ENCODE results near the gene TSPAN7. TPM values are rescaled to one million over a fixed set of nuclear protein-coding genes. Genes with fewer than 3 reads are reported as not detected.

The TSPAN7 gene
- total and polyA plus RNA-seq, 10 donors: 7.2 to 158 (median 58.5) TPM

DNA sequence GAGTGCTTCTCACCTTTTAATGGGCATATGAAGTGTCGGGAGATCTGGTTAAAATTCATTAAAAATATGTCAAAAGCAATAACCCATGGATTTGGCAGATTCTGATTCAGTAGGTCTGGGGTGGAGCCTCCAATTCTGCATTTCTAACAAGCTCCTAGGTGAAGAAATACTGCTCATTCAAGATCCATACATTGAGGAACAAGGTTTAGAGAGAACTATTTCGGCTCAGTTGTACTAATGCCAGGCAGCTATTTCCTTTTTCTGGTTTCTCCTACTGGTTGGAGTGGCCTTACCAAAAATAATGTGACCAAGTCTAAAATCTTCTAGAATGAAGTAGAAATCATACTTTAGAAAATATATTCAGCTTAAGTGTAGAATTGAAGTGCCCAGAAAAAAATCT lies 117.5 kb downstream of the TSPAN7 start:
- intact Hi-C loops (cut with DNase I; ENCODE audit: low total_unique reads): no loop called here

DNA sequence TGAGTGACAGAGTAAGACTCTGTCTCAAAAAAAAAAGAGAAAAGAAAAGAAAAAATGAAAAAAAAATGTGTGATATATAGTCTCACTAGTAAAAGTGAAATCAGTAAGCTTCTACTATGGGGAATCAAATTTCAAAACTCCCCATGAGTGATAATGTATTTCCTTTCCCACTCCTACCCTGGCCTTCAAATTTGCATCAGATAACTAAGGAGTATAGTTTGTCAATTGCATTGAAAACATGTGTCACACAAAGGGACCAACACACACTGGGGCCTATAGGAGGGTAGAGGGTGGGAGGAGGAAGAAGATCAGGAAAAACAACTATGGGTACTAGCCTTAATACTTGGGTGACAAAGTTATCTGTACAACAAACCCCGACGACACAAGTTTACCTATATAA lies 118.4 kb downstream of the TSPAN7 start:
- Histone ChIP-seq H3K4me3 (no peak overlapping the region), H3K36me3 (no peaks in the 10 kb centered on the region), H3K27ac (no peak overlapping the region), H3K27me3 (replicated peaks in 1 of 7) (peaks cover 0 to 21% (median 0%) of the 10 kb centered on the region in 7 donors), H3K4me1 (no peaks in the 10 kb centered on the region), H3K9me3 (no peaks in the 10 kb centered on the region)
- 85 to 97% (median 85%) methylated on average over 2 of the region's 2 CpGs for WGBS, 5 donors
- TF ChIP-seq POLR2A (IDR thresholded peaks at IDR 0.05) (no peak), POLR2AphosphoS5 (IDR thresholded peaks at IDR 0.05) (no peak)
- TF ChIP-seq, protein P1, sequence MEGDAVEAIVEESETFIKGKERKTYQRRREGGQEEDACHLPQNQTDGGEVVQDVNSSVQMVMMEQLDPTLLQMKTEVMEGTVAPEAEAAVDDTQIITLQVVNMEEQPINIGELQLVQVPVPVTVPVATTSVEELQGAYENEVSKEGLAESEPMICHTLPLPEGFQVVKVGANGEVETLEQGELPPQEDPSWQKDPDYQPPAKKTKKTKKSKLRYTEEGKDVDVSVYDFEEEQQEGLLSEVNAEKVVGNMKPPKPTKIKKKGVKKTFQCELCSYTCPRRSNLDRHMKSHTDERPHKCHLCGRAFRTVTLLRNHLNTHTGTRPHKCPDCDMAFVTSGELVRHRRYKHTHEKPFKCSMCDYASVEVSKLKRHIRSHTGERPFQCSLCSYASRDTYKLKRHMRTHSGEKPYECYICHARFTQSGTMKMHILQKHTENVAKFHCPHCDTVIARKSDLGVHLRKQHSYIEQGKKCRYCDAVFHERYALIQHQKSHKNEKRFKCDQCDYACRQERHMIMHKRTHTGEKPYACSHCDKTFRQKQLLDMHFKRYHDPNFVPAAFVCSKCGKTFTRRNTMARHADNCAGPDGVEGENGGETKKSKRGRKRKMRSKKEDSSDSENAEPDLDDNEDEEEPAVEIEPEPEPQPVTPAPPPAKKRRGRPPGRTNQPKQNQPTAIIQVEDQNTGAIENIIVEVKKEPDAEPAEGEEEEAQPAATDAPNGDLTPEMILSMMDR (IDR thresholded peaks at IDR 0.05 in 8 of 11, conservative IDR thresholded peaks at IDR 0.05 in 3 of 11): no peak
- intact Hi-C loops (cut with DNase I; ENCODE audit: low total_unique reads): no loop called here
- DNase-seq: no peak

More for the DNA sequence above, 117.5 kb downstream of the TSPAN7 start:
- no peaks in the 10 kb centered on the region for H3K4me1 ChIP-seq
- H3K27me3 ChIP-seq (replicated peaks in 1 of 7): peaks cover 0 to 21% (median 0%) of the 10 kb centered on the region in 7 donors
- TF ChIP-seq POLR2AphosphoS5 (IDR thresholded peaks at IDR 0.05): no peak
- TF ChIP-seq, protein P1 (IDR thresholded peaks at IDR 0.05 in 8 of 11, conservative IDR thresholded peaks at IDR 0.05 in 3 of 11): no peak
- TF ChIP-seq POLR2A (IDR thresholded peaks at IDR 0.05): no peak
- no peak overlapping the region for H3K27ac ChIP-seq
- DNase-seq: no peak
- H3K9me3 ChIP-seq: no peaks in the 10 kb centered on the region
- no peak overlapping the region for H3K4me3 ChIP-seq
- WGBS, 5 donors: 54 to 78% (median 65%) methylated on average over 2 of the region's 2 CpGs
- H3K36me3 ChIP-seq: no peaks in the 10 kb centered on the region

DNA sequence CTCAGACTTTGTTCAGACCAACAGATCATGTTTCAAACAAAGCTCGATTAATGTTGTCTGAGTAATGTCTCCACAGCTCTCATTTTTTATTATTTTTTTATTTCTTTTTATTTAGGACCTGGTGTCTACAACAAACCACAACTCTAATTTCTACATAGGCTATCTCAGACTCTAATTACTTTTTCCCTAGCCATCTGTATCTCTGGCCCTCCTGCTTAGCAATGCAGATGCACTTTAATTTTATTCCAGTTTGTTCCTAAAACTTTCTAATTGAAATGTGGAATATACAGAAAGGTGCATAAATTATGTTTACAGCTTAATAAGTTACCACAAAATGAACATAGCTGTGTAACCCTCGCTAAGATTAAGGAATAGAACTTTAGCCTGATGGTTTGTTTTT lies 120.8 kb downstream of the TSPAN7 start:
- intact Hi-C loops (cut with DNase I; ENCODE audit: low total_unique reads): no loop called here
- TF ChIP-seq POLR2AphosphoS5 (IDR thresholded peaks at IDR 0.05) (no peak), POLR2A (IDR thresholded peaks at IDR 0.05) (no peak)
- TF ChIP-seq, protein P1 (IDR thresholded peaks at IDR 0.05 in 8 of 11, conservative IDR thresholded peaks at IDR 0.05 in 3 of 11): no peak
- WGBS, 5 donors: 56 to 90% (median 79%) methylated on average over 2 of the region's 2 CpGs

DNA sequence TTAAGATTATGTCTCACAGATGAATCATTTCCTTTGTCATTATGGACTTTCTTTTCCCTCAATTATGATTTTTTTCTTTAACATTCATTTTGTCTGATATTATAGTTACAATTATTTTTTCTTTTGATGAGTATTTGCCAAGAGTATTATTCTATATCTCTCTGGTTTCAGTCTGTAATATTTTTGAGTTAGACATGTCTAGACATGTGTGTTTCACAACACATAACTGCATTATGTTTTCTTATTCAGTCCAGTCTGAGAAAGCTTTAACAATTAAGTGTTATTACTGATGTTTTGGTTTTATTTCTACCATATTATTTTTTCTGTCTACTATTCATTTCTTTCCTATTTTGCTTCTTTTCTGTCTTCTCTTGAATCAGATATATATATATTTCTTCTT lies 131.6 kb downstream of the TSPAN7 start:
- H3K27me3 ChIP-seq (replicated peaks in 1 of 7): peaks cover 0 to 6% (median 0%) of the 10 kb centered on the region in 7 donors
- no peak for DNase-seq
- TF ChIP-seq POLR2AphosphoS5 (IDR thresholded peaks at IDR 0.05): no peak
- no peak for TF ChIP-seq POLR2A (IDR thresholded peaks at IDR 0.05)
- TF ChIP-seq, protein P1 (IDR thresholded peaks at IDR 0.05 in 8 of 11, conservative IDR thresholded peaks at IDR 0.05 in 3 of 11): no peak
- intact Hi-C loops (cut with DNase I; ENCODE audit: low total_unique reads): no loop called here
- H3K4me1 ChIP-seq: no peaks in the 10 kb centered on the region
- no peaks in the 10 kb centered on the region for H3K9me3 ChIP-seq
- no peak overlapping the region for H3K27ac ChIP-seq
- H3K4me3 ChIP-seq: no peak overlapping the region
- H3K36me3 ChIP-seq: peaks cover 0 to 4% (median 0%) of the 10 kb centered on the region in 6 donors

More for the DNA sequence above, 120.8 kb downstream of the TSPAN7 start:
- peaks cover 0 to 8% (median 0%) of the 10 kb centered on the region in 7 donors for H3K27me3 ChIP-seq (replicated peaks in 1 of 7)
- no peaks in the 10 kb centered on the region for H3K9me3 ChIP-seq
- H3K27ac ChIP-seq: no peak overlapping the region
- no peaks in the 10 kb centered on the region for H3K36me3 ChIP-seq
- no peaks in the 10 kb centered on the region for H3K4me1 ChIP-seq
- no peak overlapping the region for H3K4me3 ChIP-seq
- DNase-seq: no peak

Measured in spleen (tissue), 11 donors.